ENCODE results near the gene CLDN16.

DNA sequence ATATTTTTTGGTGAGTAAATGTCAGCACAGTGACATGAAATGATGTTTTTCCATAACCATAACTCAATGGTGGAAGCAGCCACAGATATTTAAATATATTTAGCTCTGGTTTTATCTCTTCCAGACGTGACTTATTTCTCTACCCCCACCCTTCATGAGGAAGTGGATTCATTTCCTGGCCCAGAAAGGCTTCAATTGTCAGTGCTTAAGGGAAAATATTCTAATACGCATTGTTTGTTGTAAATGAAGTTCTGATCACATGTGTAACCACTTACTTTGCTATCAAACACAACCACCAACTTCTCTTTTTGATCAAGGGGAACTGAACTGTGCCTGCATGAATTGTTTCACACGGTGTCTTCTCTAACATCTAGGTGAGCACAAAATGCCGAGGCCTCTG is 14.0 kb downstream of the CLDN16 start:
- TF ChIP-seq, protein P1, sequence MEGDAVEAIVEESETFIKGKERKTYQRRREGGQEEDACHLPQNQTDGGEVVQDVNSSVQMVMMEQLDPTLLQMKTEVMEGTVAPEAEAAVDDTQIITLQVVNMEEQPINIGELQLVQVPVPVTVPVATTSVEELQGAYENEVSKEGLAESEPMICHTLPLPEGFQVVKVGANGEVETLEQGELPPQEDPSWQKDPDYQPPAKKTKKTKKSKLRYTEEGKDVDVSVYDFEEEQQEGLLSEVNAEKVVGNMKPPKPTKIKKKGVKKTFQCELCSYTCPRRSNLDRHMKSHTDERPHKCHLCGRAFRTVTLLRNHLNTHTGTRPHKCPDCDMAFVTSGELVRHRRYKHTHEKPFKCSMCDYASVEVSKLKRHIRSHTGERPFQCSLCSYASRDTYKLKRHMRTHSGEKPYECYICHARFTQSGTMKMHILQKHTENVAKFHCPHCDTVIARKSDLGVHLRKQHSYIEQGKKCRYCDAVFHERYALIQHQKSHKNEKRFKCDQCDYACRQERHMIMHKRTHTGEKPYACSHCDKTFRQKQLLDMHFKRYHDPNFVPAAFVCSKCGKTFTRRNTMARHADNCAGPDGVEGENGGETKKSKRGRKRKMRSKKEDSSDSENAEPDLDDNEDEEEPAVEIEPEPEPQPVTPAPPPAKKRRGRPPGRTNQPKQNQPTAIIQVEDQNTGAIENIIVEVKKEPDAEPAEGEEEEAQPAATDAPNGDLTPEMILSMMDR (IDR thresholded peaks at IDR 0.05): no peak
- TF ChIP-seq ZFX (IDR thresholded peaks at IDR 0.05; ENCODE audit: borderline replicate concordance): no peak

All from 22Rv1 (cell line).